Measurements from ENCODE around the gene NRSN2. TPM values are rescaled to one million over a fixed set of nuclear protein-coding genes. Genes with fewer than 3 reads are reported as not detected.

NRSN2 gene
- total and polyA plus RNA-seq, 2 donors (not counting 3 experiments of a cell fraction or from before 2014, with no cell fraction given) = 36.9 to 64.1 TPM

DNA sequence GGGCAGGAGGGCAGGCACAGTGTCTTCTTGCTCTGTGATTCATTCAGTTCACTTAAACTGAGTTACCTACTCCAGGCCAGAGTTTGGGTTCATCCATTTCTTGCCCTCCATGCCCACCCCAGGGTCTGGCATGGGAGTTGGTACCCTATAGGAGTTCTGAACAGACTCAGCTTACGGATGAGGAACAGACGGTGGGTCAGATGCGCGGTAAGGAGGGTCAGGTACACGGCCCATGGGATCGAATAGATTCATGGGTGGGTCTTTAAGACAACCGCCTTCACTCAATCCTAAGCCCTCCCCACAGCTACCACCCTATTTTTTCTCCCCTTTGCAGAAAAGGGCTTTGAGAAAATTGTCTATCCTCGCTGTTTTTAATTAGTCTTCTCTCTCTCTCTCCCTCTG is 20.6 kb downstream of the NRSN2 start:
- POLR2A ChIA-PET = no interaction called here
- Histone ChIP-seq H3K27me3 (ENCODE audit: control insufficient read depth in 2 of 2, insufficient read depth in 2 of 2, low read length in 2 of 2) (no peaks in the 10 kb centered on the region), H3K4me2 (ENCODE audit: insufficient read depth, low read length) (no peak overlapping the region), H3K79me2 (ENCODE audit: control insufficient read depth, insufficient read depth, low read length) (no peaks in the 10 kb centered on the region), H3K4me3 (replicated peaks in 1 of 3; ENCODE audit: insufficient read depth in 1 of 3, low read depth in 1 of 3, low read length in 3 of 3) (no peak overlapping the region), H3K36me3 (ENCODE audit: control insufficient read depth in 2 of 2, extremely low read depth in 1 of 2, insufficient read depth in 2 of 2, low read length in 2 of 2) (no peaks in the 10 kb centered on the region), H3K27ac (ENCODE audit: insufficient read depth, low read depth, low read length) (no peak overlapping the region), H3K9me3 (replicated peaks; ENCODE audit: control insufficient read depth, insufficient read depth, low read length) (no peaks in the 10 kb centered on the region), H3K9ac (replicated peaks; ENCODE audit: extremely low read depth, insufficient read depth, low read length) (no peak overlapping the region), H4K20me1 (replicated peaks; ENCODE audit: control insufficient read depth, extremely low read depth, insufficient read depth, low read length) (no peaks in the 10 kb centered on the region), H3K4me1 (ENCODE audit: control insufficient read depth, extremely low read depth, insufficient read depth, low read length) (peaks cover 37% of the 10 kb centered on the region), H2AFZ (ENCODE audit: low read depth, low read length) (no peak overlapping the region), H3K9me1 (replicated peaks; ENCODE audit: control insufficient read depth, extremely low read depth, insufficient read depth, low read length) (no peaks in the 10 kb centered on the region)
- BruUV-seq (replicated peaks) = no TSS peak
- DNase-seq (ENCODE audit: low read depth, low spot score) (no peak), FAIRE-seq (no peak)
- TF ChIP-seq MYC (IDR thresholded peaks at IDR 0.05; ENCODE audit: low read depth, low read length) (no peak), EZH2 (IDR thresholded peaks at IDR 0.05; ENCODE audit: borderline replicate concordance, low read depth, low read length, severe bottlenecking) (no peak), JUN (IDR thresholded peaks at IDR 0.05; ENCODE audit: borderline replicate concordance, insufficient read depth, insufficient read length, low read depth) (no peak)
- TF ChIP-seq, protein P1, sequence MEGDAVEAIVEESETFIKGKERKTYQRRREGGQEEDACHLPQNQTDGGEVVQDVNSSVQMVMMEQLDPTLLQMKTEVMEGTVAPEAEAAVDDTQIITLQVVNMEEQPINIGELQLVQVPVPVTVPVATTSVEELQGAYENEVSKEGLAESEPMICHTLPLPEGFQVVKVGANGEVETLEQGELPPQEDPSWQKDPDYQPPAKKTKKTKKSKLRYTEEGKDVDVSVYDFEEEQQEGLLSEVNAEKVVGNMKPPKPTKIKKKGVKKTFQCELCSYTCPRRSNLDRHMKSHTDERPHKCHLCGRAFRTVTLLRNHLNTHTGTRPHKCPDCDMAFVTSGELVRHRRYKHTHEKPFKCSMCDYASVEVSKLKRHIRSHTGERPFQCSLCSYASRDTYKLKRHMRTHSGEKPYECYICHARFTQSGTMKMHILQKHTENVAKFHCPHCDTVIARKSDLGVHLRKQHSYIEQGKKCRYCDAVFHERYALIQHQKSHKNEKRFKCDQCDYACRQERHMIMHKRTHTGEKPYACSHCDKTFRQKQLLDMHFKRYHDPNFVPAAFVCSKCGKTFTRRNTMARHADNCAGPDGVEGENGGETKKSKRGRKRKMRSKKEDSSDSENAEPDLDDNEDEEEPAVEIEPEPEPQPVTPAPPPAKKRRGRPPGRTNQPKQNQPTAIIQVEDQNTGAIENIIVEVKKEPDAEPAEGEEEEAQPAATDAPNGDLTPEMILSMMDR (IDR thresholded peaks at IDR 0.05; ENCODE audit: extremely low read depth in 1 of 2, insufficient read depth in 1 of 2, low read depth in 1 of 2, low read length in 2 of 2) = no peak
- TF ChIP-seq, protein P2, sequence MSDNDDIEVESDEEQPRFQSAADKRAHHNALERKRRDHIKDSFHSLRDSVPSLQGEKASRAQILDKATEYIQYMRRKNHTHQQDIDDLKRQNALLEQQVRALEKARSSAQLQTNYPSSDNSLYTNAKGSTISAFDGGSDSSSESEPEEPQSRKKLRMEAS (IDR thresholded peaks at IDR 0.05; ENCODE audit: insufficient read depth, insufficient read length) = no peak
- intact Hi-C loops (cut with micrococcal nuclease) (no loop called here), dilution Hi-C loops (cut with MboI; ENCODE audit: extremely low pct_ligation_motif_present, low sequenced_read_pairs) (no loop called here)
- CTCF ChIA-PET = interaction anchor here (1.7 kb wide), 1 partner anchor 12 kb away, joined by 10 read pairs; no protein-coding TSS in a partner anchor

DNA sequence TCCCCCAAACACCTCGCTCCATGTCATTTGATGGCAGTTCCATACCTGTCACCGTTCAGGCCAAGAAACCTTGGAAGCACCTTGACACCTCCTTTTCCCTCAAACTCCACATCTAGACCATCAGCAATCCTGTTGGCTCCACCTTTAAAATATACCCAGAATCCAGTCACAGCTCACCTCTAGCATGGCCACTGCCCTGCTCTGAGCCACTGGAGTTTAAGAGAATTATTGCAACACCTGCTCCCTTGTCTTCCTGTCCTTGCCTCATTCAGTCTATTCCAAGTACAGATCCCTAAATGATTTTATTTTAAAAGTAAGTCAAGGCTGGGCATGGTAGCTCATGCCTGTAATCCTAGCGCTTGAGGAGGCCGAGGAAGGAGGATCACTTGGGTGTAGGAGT is 22.0 kb downstream of the NRSN2 start:
- H3K4me3 ChIP-seq (replicated peaks in 1 of 3; ENCODE audit: insufficient read depth in 1 of 3, low read depth in 1 of 3, low read length in 3 of 3) = no peak overlapping the region
- FAIRE-seq = no peak
- no peak overlapping the region for H2AFZ ChIP-seq (ENCODE audit: low read depth, low read length)
- CTCF ChIA-PET = interaction anchor here (1.0 to 5.8 kb wide), 2 partner anchors 14 to 63 kb away, joined by 4 to 39 read pairs; no protein-coding TSS in a partner anchor
- intact Hi-C loops (cut with micrococcal nuclease) = no loop called here
- dilution Hi-C loops (cut with MboI; ENCODE audit: extremely low pct_ligation_motif_present, low sequenced_read_pairs) = no loop called here
- no peaks in the 10 kb centered on the region for H3K27me3 ChIP-seq (ENCODE audit: control insufficient read depth in 2 of 2, insufficient read depth in 2 of 2, low read length in 2 of 2)
- H3K79me2 ChIP-seq (ENCODE audit: control insufficient read depth, insufficient read depth, low read length) = no peaks in the 10 kb centered on the region
- H3K36me3 ChIP-seq (ENCODE audit: control insufficient read depth in 2 of 2, extremely low read depth in 1 of 2, insufficient read depth in 2 of 2, low read length in 2 of 2) = no peaks in the 10 kb centered on the region
- H3K27ac ChIP-seq (ENCODE audit: insufficient read depth, low read depth, low read length) = peak overlapping the region; percentile 10
- H4K20me1 ChIP-seq (replicated peaks; ENCODE audit: control insufficient read depth, extremely low read depth, insufficient read depth, low read length) = no peaks in the 10 kb centered on the region
- DNase-seq (ENCODE audit: low read depth, low spot score) = no peak
- H3K9me1 ChIP-seq (replicated peaks; ENCODE audit: control insufficient read depth, extremely low read depth, insufficient read depth, low read length) = no peaks in the 10 kb centered on the region
- no peak overlapping the region for H3K9ac ChIP-seq (replicated peaks; ENCODE audit: extremely low read depth, insufficient read depth, low read length)
- TF ChIP-seq FOS (IDR thresholded peaks at IDR 0.05; ENCODE audit: borderline replicate concordance, insufficient read depth, low read length) (no peak), POLR2A (IDR thresholded peaks at IDR 0.05; ENCODE audit: low read depth, low read length) (no peak), POLR2AphosphoS5 (IDR thresholded peaks at IDR 0.05; ENCODE audit: insufficient read depth, low read depth, low read length) (no peak), MYC (IDR thresholded peaks at IDR 0.05; ENCODE audit: low read depth, low read length) (no peak), EZH2 (IDR thresholded peaks at IDR 0.05; ENCODE audit: borderline replicate concordance, low read depth, low read length, severe bottlenecking) (no peak), JUN (IDR thresholded peaks at IDR 0.05; ENCODE audit: borderline replicate concordance, insufficient read depth, insufficient read length, low read depth) (no peak), GATA2 (IDR thresholded peaks at IDR 0.05; ENCODE audit: insufficient read depth, insufficient read length, low read depth, low read length) (no peak)
- TF ChIP-seq, protein P2 (IDR thresholded peaks at IDR 0.05; ENCODE audit: insufficient read depth, insufficient read length) = no peak
- TF ChIP-seq, protein P1 (IDR thresholded peaks at IDR 0.05; ENCODE audit: extremely low read depth in 1 of 2, insufficient read depth in 1 of 2, low read depth in 1 of 2, low read length in 2 of 2) = no peak
- peaks cover 48% of the 10 kb centered on the region for H3K4me1 ChIP-seq (ENCODE audit: control insufficient read depth, extremely low read depth, insufficient read depth, low read length)
- no peaks in the 10 kb centered on the region for H3K9me3 ChIP-seq (replicated peaks; ENCODE audit: control insufficient read depth, insufficient read depth, low read length)
- BruUV-seq (replicated peaks) = no TSS peak
- POLR2A ChIA-PET = no interaction called here
- no peak overlapping the region for H3K4me2 ChIP-seq (ENCODE audit: insufficient read depth, low read length)
